Liver (tissue), 3 donors: Measurements from ENCODE around the gene ANKRD11.

Experiments
- ATF3 ChIP-seq: IDR thresholded peaks from 2 replicates; pipeline ENCODE4 v1.6.1; 2016; ENCODE audit warnings: antibody characterized with exemption
- CTCF ChIP-seq: fragments of 150-350 bp; IDR thresholded peaks from 2 replicates; pipeline ENCODE4 v1.5.1; 2017; ENCODE audit warnings: improper control_type of control experiment, low read depth, low read length; ENCODE audit not compliant: missing input control
- EGR1 ChIP-seq, 2 donors: IDR thresholded peaks; 2 replicates each; pipeline ENCODE4 v1.6.1; 2016 to 2018; ENCODE audit warnings: antibody characterized with exemption in 2 of 2, low read depth in 2 of 2
- FOXA1 ChIP-seq: IDR thresholded peaks from 2 replicates; pipeline ENCODE4 v1.6.1; 2016; ENCODE audit warnings: antibody characterized with exemption
- GABPA ChIP-seq, 2 donors: IDR thresholded peaks in 1 of 2; conservative IDR thresholded peaks in 1 of 2; 2 replicates each; pipeline ENCODE4 v1.6.1; 2016; ENCODE audit warnings: antibody characterized with exemption in 2 of 2, mild to moderate bottlenecking in 1 of 2, moderate library complexity in 1 of 2
- HNF4A ChIP-seq, 2 donors: conservative IDR thresholded peaks; 2 replicates each; pipeline ENCODE4 v1.6.1; 2016; ENCODE audit warnings: antibody characterized with exemption in 2 of 2, mild to moderate bottlenecking in 2 of 2
- MAX ChIP-seq: IDR thresholded peaks from 2 replicates; pipeline ENCODE4 v1.6.1; 2016; ENCODE audit warnings: antibody characterized with exemption
- RAD21 ChIP-seq, 2 donors: IDR thresholded peaks; 2 replicates each; pipeline ENCODE4 v1.6.1; 2016; ENCODE audit warnings: antibody characterized with exemption in 2 of 2, mild to moderate bottlenecking in 2 of 2
- REST ChIP-seq: IDR thresholded peaks from 2 replicates; pipeline ENCODE4 v1.6.1; 2016; ENCODE audit warnings: antibody characterized with exemption, mild to moderate bottlenecking
- RXRA ChIP-seq, 2 donors: IDR thresholded peaks; 2 replicates each; pipeline ENCODE4 v1.6.1; 2017 to 2018; ENCODE audit warnings: antibody characterized with exemption in 2 of 2, mild to moderate bottlenecking in 1 of 2
- TAF1 ChIP-seq: conservative IDR thresholded peaks from 2 replicates; pipeline ENCODE4 v1.6.1; 2016; ENCODE audit warnings: antibody characterized with exemption, mild to moderate bottlenecking
- YY1 ChIP-seq: IDR thresholded peaks from 2 replicates; pipeline ENCODE4 v1.6.1; 2016; ENCODE audit warnings: antibody characterized with exemption, mild to moderate bottlenecking
- ZBTB33 ChIP-seq: IDR thresholded peaks from 2 replicates; pipeline ENCODE4 v1.6.1; 2016; ENCODE audit warnings: antibody characterized with exemption
- donor health status: healthy.
- donor health status: healthy.

- TF ChIP-seq CTCF, result no peak
- no peak for TF ChIP-seq HNF4A (conservative IDR thresholded peaks at IDR 0.05)
- TF ChIP-seq EGR1 (IDR thresholded peaks at IDR 0.05; ENCODE audit: low read depth in 2 of 2), result no peak
- no peak for TF ChIP-seq RAD21 (IDR thresholded peaks at IDR 0.05)
- TF ChIP-seq RXRA (IDR thresholded peaks at IDR 0.05), result no peak
- TF ChIP-seq TAF1, result no peak
- no peak for TF ChIP-seq MAX
- TF ChIP-seq ATF3, result no peak
- TF ChIP-seq YY1, result no peak
- TF ChIP-seq FOXA1, result no peak
- no peak for TF ChIP-seq ZBTB33
- no peak for TF ChIP-seq GABPA (IDR thresholded peaks at IDR 0.05 in 1 of 2, conservative IDR thresholded peaks at IDR 0.05 in 1 of 2)
- TF ChIP-seq REST, result no peak
These were observed 186.0 kb downstream of the ANKRD11 start for GRCh38 chr16:89304181-89304851.
